Central memory CD8-positive, alpha-beta T cell (primary cell): Measurements from ENCODE around the gene TLR9.

Experiments
- ATAC-seq: fragments of 150-1000 bp; cut with Tn5 transposase; replicated peaks from 2 replicates; pipeline ENCODE4 v1.10.0; 2022; ENCODE audit warnings: mild to moderate bottlenecking, moderate FRiP score, moderate number of reproducible peaks; ENCODE audit not compliant: poor library complexity, severe bottlenecking; ENCODE audit errors: extremely low read depth
- DNase-seq, 2 donors: peaks; one replicate each; pipeline ENCODE4 v3.0.0; 2021; ENCODE audit warnings: low spot score in 2 of 2
- H3K27ac Mint-ChIP-seq: one replicate; pipeline ENCODE4 v1.8.0; 2022; ENCODE audit warnings: low read depth, mild to moderate bottlenecking, moderate library complexity, mixed read lengths
- H3K27me3 Mint-ChIP-seq: one replicate; pipeline ENCODE4 v1.8.0; 2022; ENCODE audit warnings: mixed read lengths
- H3K36me3 Mint-ChIP-seq: one replicate; pipeline ENCODE4 v1.8.0; 2022; ENCODE audit warnings: mild to moderate bottlenecking, moderate library complexity, mixed read lengths; ENCODE audit not compliant: insufficient read depth
- H3K4me1 Mint-ChIP-seq: one replicate; pipeline ENCODE4 v1.8.0; 2022; ENCODE audit warnings: mixed read lengths
- H3K4me3 Mint-ChIP-seq: one replicate; pipeline ENCODE4 v1.8.0; 2022; ENCODE audit warnings: mild to moderate bottlenecking, moderate library complexity, mixed read lengths
- H3K9me3 Mint-ChIP-seq: one replicate; pipeline ENCODE4 v1.8.0; 2022; ENCODE audit warnings: mixed read lengths

The TLR9 gene

DNA sequence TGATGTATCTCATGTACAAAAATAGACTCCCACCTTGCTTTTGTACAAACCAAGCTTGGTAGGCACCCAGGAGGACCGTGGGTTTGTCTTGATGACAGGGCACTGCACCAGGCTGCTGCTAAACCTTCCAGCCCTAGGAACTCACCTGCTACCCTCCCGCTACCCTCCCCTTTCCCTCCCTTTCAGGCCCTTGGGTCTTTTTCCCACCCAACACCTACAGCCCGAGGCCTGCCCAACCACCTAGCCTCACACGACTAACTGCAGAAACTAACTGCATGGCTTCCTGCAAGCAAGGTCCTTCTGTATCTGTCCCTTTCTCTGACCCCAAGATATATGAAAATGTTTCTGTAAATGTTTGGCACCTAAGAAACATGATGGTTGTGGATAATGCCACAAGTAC lies 31.2 kb upstream of the TLR9 start:
- Mint-ChIP-seq H3K4me3 (no peak overlapping the region), H3K9me3 (no peaks in the 10 kb centered on the region), H3K27ac (no peak overlapping the region), H3K27me3 (no peaks in the 10 kb centered on the region), H3K36me3 (peaks cover 90% of the 10 kb centered on the region), H3K4me1 (peaks cover 77% of the 10 kb centered on the region)
- no peak for ATAC-seq
- DNase-seq, result no peak

- H3K36me3 Mint-ChIP-seq, result peaks cover 91% of the 10 kb centered on the region
- peak overlapping the region; percentile 97 for H3K27ac Mint-ChIP-seq
- peaks cover 77% of the 10 kb centered on the region for H3K4me1 Mint-ChIP-seq
- H3K27me3 Mint-ChIP-seq, result no peaks in the 10 kb centered on the region
- no peaks in the 10 kb centered on the region for H3K9me3 Mint-ChIP-seq
- DNase-seq (no peak), ATAC-seq (no peak)
- H3K4me3 Mint-ChIP-seq, result peak overlapping the region; percentile 16
Observed at GRCh38 chr3:52256159-52256558, 30.7 kb upstream of the TLR9 start.

DNA sequence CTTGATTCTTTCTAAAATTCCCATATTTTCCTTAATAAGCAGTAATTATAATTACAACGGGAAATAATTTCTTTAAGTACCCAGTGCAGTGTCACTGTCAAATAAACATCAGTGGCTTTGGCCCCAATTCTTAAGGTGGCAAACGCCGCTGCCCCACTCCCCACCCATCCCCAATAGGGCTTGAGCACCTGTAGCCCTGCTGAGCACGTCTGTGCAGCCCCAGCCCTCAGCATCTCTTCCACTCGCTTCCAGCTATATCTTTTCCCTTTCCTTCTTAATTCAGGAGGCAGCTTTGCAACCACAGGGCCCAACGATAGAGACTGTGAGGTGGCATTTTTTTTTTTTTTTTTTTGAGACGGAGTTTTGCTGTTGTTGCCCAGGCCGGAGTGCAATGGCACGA lies 29.2 kb upstream of the TLR9 start:
- H3K4me1 Mint-ChIP-seq, result peaks cover 81% of the 10 kb centered on the region
- H3K4me3 Mint-ChIP-seq, result no peak overlapping the region
- peaks cover 82% of the 10 kb centered on the region for H3K36me3 Mint-ChIP-seq
- peak overlapping the region; percentile 97 for H3K27ac Mint-ChIP-seq
- DNase-seq (no peak), ATAC-seq (no peak)
- H3K9me3 Mint-ChIP-seq, result no peaks in the 10 kb centered on the region
- H3K27me3 Mint-ChIP-seq, result no peaks in the 10 kb centered on the region

DNA sequence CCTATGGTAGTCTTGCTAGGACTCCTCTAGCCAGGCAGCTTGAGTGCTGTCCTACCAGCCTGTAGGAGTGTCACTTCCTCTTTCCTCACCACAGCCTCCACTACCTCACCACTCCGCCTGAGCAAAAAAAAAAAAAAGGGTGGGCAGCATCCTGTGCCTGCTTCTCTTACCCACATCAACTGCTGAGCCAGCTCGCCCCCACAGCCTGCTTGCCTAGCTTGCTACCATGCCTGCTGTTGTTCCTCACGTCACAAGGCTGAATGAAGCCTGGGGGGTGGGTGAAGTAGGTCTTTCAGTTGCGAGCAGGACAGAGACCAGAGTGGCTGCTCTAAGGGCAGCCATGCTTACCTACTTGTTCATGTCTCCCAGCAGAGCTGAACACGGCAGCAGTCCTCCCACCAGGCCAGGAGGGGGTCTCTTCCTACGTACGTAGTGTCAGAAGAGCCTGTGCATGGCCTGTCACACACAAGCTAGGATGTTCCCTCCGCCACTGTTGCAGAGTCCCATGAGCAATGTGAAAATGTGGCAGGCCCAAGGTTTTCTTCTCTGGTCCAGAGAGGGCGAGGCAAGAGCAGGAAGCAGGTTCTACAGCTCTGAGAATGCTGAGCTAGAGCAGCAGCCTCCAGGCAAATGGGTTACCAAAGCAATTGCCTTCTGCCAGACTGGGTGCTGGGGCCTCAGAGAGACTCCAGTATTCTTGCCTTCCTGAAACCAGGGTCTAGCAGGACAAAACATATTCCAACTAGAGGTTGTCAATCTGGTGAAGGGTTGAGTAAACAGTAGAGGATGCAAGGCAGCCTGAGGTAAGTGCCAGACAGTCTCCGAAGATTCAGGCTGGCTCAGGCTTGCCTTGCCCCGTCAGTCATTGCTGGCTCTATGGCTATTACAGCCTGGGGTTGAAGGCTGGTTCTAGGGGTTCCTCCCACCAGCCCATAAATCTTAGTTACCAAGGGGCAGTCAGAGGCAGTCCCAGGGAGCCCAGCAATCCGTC lies 28.2 kb upstream of the TLR9 start:
- H3K36me3 Mint-ChIP-seq, result peaks cover 77% of the 10 kb centered on the region
- peak; percentile 92 for ATAC-seq
- no peaks in the 10 kb centered on the region for H3K9me3 Mint-ChIP-seq
- no peaks in the 10 kb centered on the region for H3K27me3 Mint-ChIP-seq
- peak overlapping the region; percentile 78 for H3K4me3 Mint-ChIP-seq
- H3K4me1 Mint-ChIP-seq, result peaks cover 85% of the 10 kb centered on the region
- peak; percentile 71 to 87 for DNase-seq
- H3K27ac Mint-ChIP-seq, result peak overlapping the region; percentile 97

DNA sequence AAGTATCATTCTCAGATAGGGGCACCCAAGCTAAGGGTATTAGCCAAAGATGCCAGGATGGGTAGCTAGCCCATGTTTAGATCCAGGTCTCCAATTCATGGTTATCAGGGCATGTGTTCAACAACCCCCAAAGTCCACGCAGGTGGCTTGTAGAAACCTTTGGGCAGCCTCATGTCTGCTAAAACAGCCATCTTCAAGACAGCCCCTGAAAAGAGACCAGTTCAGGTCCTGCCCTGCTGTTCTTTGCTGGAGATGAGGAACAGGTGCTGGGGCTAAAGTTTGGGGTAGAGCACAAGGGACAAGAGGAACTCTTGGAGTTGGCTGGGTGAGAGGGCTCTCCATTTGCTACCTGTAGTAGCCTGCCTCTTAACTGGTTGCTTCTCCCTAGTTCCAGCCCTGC lies 24.7 kb upstream of the TLR9 start:
- Mint-ChIP-seq H3K4me3 (peak overlapping the region; percentile 26), H3K4me1 (peaks cover 80% of the 10 kb centered on the region)

DNA sequence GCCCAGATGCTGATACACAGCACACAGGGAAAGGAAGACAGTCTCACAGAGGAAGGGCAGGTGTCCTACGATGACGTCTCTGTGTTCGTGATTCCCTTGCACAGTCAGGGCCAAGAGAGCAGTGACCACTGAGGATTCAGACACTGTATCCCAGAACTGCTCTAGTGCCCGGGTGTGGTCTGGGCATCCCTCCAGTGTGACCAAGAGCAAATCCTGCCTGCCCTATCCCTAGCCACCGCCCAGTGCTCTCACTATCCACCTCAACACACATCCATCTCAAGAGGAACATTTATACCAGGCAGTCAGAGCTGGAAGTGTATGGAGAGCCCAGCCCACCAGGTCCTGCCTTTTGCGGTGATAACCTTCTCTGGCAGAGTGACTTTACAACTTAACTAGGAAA lies 24.2 kb upstream of the TLR9 start:
- H3K4me1 Mint-ChIP-seq, result peaks cover 80% of the 10 kb centered on the region
- H3K36me3 Mint-ChIP-seq, result peaks cover 57% of the 10 kb centered on the region
- ATAC-seq (no peak), DNase-seq (no peak)
- H3K27ac Mint-ChIP-seq, result peak overlapping the region; percentile 82
- H3K4me3 Mint-ChIP-seq, result no peak overlapping the region
- no peaks in the 10 kb centered on the region for H3K9me3 Mint-ChIP-seq
- no peaks in the 10 kb centered on the region for H3K27me3 Mint-ChIP-seq

More for the DNA sequence above, 24.7 kb upstream of the TLR9 start:
- H3K36me3 Mint-ChIP-seq, result peaks cover 60% of the 10 kb centered on the region
- DNase-seq, result no peak
- peak overlapping the region; percentile 82 for H3K27ac Mint-ChIP-seq
- no peaks in the 10 kb centered on the region for H3K27me3 Mint-ChIP-seq
- ATAC-seq, result no peak
- H3K9me3 Mint-ChIP-seq, result no peaks in the 10 kb centered on the region

- no peaks in the 10 kb centered on the region for H3K9me3 Mint-ChIP-seq
- peaks cover 78% of the 10 kb centered on the region for H3K4me1 Mint-ChIP-seq
- H3K27ac Mint-ChIP-seq, result peak overlapping the region; percentile 82
- H3K4me3 Mint-ChIP-seq, result no peak overlapping the region
- ATAC-seq (no peak), DNase-seq (no peak)
- peaks cover 52% of the 10 kb centered on the region for H3K36me3 Mint-ChIP-seq
- H3K27me3 Mint-ChIP-seq, result no peaks in the 10 kb centered on the region
Observed at GRCh38 chr3:52248816-52249547, 23.5 kb upstream of the TLR9 start.

- ATAC-seq (no peak), DNase-seq (no peak)
- Mint-ChIP-seq H3K27ac (peak overlapping the region; percentile 82), H3K4me3 (peak overlapping the region; percentile 88), H3K36me3 (peaks cover 44% of the 10 kb centered on the region), H3K27me3 (no peaks in the 10 kb centered on the region), H3K4me1 (peaks cover 76% of the 10 kb centered on the region), H3K9me3 (no peaks in the 10 kb centered on the region)
Observed at GRCh38 chr3:52248165-52248541, 22.7 kb upstream of the TLR9 start.

- peaks cover 39% of the 10 kb centered on the region for H3K36me3 Mint-ChIP-seq
- H3K27me3 Mint-ChIP-seq, result no peaks in the 10 kb centered on the region
- peak overlapping the region; percentile 82 for H3K27ac Mint-ChIP-seq
- DNase-seq (no peak), ATAC-seq (no peak)
- H3K9me3 Mint-ChIP-seq, result no peaks in the 10 kb centered on the region
- H3K4me1 Mint-ChIP-seq, result peaks cover 72% of the 10 kb centered on the region
- H3K4me3 Mint-ChIP-seq, result peak overlapping the region; percentile 88
Observed at GRCh38 chr3:52247409-52248164, 22.1 kb upstream of the TLR9 start.

- Mint-ChIP-seq H3K27ac (peak overlapping the region; percentile 82), H3K27me3 (no peaks in the 10 kb centered on the region), H3K4me3 (peak overlapping the region; percentile 88), H3K36me3 (peaks cover 37% of the 10 kb centered on the region), H3K9me3 (no peaks in the 10 kb centered on the region), H3K4me1 (peaks cover 65% of the 10 kb centered on the region)
- DNase-seq (no peak), ATAC-seq (no peak)
Observed at GRCh38 chr3:52246728-52247408, 21.4 kb upstream of the TLR9 start.

DNA sequence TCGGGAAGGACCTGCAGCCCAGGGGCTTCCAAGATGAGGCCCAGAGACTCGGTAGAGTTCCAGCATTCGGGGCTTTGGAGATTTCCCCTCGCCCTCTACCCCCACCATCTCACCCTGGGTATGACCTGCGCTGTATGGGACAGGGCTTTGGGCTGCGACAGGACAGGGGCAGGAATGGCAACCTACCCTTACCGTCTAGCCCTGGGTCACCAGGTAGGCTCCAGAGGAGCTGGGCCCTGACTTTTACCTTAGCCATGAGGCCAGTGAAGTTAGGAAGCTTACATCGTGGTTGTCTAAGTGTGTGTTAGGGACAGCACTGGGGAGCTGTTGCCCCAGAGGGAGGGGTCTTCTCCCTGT lies 20.8 kb upstream of the TLR9 start:
- peaks cover 63% of the 10 kb centered on the region for H3K4me1 Mint-ChIP-seq
- DNase-seq, result no peak
- H3K27me3 Mint-ChIP-seq, result no peaks in the 10 kb centered on the region
- ATAC-seq, result peak; percentile 22
- H3K4me3 Mint-ChIP-seq, result peak overlapping the region; percentile 88
- H3K27ac Mint-ChIP-seq, result peak overlapping the region; percentile 82
- H3K36me3 Mint-ChIP-seq, result peaks cover 33% of the 10 kb centered on the region
- no peaks in the 10 kb centered on the region for H3K9me3 Mint-ChIP-seq
